Mononuclear cell (primary cell): Measurements from ENCODE around the gene FCRL3. TPM values are rescaled to one million over a fixed set of nuclear protein-coding genes. Genes with fewer than 3 reads are reported as not detected.

Experiments
- H3K27me3 ChIP-seq: 2 replicates; pipeline ENCODE4 v1.6.0; 2011; ENCODE audit warnings: low read length, control low read depth; ENCODE audit not compliant: insufficient read depth
- H3K4me1 ChIP-seq: 2 replicates; pipeline ENCODE4 v1.5.1; 2011; ENCODE audit warnings: mild to moderate bottlenecking, low read length, control low read depth; ENCODE audit not compliant: insufficient read depth
- H3K4me3 ChIP-seq: 2 replicates; pipeline ENCODE4 v1.5.1; 2011; ENCODE audit warnings: mild to moderate bottlenecking, low read length, moderate library complexity
- H3K9me3 ChIP-seq: 2 replicates; pipeline ENCODE4 v1.5.1; 2011; ENCODE audit warnings: low read depth, mild to moderate bottlenecking, control low read depth, low read length
- total RNA-seq: library from RNA; depleted of rRNA; stranded (reverse); fragments of >200 nt; gene quantifications from one replicate; pipeline ENCODE4 v1.2.3, GENCODE V29; 2012

Gene FCRL3
- total RNA-seq, 1 donor, result 8.8 TPM

DNA sequence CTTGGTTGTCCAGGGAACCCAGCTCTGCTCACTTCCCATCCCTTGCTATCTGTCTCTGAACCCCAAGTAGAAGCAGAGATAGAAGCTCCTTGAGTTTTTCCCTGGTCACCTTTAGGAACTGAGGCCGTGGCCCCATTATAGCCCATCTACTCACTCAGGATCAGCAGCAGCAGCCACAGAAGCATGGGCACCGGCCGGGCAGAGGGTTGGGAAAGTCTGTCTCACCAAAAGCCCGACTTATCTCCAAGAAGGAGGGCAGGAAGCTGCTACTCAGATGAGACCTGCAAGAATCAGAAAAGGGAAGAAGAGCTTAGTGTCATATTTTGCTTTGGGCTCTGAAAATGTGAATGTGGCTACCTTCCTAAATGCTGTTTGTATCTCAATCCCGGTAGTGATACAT lies 264 bp downstream of the FCRL3 start:
- Histone ChIP-seq H3K4me3 (peak overlapping the region; percentile 18), H3K4me1 (peaks cover 35% of the 10 kb centered on the region), H3K9me3 (no peaks in the 10 kb centered on the region), H3K27me3 (no peaks in the 10 kb centered on the region)

DNA sequence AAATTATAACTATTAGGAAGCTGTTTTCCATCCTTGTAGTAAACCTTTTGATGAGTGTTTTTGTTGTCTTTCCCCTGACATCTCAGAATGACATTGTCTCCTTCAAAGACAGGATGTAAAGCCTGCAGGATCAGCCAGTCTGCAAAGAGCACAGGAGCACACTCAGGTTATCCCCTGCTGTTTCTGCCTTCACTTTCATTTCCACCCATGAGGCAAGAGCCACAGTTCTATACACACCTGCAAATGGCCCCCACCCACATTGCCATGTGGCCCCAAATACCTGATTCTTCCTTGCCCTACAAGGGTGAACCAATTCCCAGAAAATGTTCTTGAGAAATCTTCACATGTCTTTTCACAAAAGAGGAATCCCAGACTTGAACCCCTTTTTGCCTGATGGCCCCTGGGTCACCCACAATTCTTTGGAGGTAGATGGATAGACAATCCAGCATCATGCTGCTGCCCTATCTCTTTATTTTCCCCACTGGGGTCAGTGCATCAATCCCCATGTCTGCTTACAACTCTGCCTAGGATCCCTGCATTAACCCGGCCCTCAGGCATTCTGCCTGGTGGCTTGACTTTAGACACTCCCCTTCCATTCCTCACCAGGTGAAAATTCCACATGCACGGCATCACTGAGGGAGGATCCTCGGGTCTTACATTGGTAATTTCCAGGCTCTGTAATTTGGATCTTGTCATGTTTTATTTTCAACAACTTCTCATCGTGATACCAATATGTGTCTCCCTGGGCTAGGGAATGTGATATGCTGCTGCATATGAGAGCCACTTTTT lies 2.6 kb downstream of the FCRL3 start:
- Histone ChIP-seq H3K27me3 (no peaks in the 10 kb centered on the region), H3K9me3 (no peaks in the 10 kb centered on the region), H3K4me1 (peaks cover 35% of the 10 kb centered on the region), H3K4me3 (no peak overlapping the region)

DNA sequence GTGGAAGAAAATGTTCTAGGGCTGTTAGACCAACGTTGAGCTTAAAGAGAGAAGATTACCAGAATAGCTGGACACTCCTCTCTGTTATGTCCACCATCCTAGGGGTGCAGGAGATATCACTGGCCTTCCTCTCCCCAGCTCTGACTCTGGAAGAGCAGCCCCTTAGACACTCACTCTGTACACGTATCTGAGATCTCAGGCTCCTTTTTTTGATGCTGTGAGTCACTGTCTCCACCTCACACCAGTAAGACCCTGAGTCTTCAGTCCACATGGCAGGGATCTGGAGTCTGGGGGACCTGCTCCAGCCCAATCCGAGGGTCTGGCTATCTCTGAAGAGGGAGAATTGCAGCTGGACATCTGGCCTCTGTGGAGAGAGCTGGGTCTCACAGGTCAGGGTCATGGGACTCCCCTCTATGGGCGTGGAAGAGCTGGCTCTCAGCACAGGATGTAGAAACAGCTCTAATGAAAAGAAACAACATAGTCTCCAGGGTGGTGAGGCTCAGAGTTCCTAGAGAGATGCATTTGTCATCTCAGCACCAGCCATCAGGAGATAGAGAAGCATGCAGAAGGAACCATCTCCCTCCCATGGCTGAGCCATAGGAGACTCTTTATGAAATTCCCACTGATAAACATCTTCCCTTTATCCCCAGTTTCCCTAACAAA lies 3.5 kb downstream of the FCRL3 start:
- H3K4me3 ChIP-seq, result no peak overlapping the region
- H3K9me3 ChIP-seq, result no peaks in the 10 kb centered on the region
- H3K4me1 ChIP-seq, result peaks cover 34% of the 10 kb centered on the region
- no peaks in the 10 kb centered on the region for H3K27me3 ChIP-seq

DNA sequence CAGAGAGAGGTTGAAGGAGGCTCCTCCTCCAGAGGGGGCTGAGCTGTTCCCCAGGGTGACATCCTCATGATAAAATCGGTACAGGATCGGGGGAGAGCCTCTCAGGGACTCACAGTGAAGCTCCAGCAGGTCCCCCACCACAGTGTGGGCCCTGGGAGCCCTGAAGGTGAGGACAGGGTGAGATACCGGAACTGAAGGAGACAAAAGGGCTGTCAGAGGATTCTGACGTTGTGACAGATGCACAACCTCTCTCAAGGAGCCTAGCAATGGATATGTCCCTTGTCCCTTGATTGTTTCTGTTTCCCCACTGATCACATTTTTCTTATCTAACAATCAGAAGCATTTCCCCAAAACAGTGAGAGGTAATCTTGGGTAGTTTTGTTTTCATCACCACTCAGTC lies 5.2 kb downstream of the FCRL3 start:
- H3K27me3 ChIP-seq, result no peaks in the 10 kb centered on the region
- peaks cover 37% of the 10 kb centered on the region for H3K4me1 ChIP-seq
- no peaks in the 10 kb centered on the region for H3K9me3 ChIP-seq
- no peak overlapping the region for H3K4me3 ChIP-seq

DNA sequence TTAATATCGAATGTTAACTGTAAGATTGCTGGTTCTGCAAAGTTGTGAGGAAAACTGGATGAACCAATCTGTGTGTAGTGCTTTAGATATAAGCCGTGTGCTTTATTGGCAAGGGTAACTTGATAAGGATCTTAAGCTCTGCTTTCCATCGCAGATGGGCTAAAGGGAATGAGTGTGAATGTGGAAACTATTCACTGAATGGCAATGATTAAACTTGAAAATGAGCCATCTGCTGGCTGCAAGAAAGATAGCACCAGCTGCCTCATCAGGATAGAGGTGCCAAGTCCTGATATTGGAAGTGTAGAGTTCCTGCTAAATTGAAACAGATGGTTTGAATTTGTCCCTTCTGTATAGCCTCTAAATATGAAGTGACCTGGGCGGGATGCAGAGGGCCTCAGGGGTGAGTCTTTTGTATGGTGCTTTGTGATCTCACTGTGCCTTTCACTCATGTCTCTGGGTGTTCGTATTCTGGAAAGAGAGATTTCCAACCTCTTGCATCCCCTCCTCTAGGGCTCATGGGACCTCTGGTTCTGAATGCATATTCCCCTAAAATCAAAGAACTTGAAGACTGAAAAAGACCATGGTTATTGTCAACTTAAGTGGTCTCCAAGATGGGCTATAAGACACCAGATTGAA lies 9.2 kb downstream of the FCRL3 start:
- peaks cover 5% of the 10 kb centered on the region for H3K27me3 ChIP-seq
- no peaks in the 10 kb centered on the region for H3K9me3 ChIP-seq
- H3K4me1 ChIP-seq, result peaks cover 16% of the 10 kb centered on the region
- no peak overlapping the region for H3K4me3 ChIP-seq

DNA sequence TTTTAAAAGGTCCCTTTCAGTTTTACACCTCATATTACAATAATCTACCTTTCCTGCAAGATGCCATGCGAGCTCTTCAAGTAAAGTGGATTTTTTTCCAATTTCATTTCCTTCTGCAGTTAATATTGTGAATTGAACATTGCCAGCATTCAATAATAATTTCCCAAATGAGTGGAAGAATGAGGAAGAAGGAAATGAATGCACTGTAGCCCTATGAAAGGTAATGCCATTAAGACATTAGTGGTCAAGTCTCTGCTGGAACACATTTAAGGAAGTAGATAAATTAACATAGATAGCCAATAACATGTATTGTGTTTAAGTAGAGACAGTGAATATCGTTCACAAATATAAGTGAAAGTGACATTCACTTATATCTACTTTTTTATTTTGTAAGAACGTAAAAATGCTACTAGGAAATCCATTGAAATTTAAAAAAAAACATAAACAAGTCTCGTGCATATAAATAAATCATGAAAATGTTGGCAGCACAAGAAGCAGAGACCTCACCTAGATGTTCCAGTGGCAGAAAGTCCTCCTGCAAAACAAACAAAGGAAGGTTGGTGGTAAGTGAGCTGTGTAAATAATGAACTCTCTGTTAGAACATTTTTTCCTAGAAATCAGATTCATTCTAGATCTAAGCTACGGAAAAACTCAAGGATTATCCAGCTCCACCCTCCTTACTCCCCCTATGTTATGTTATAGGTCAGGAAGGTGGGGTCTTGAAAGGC lies 17.7 kb downstream of the FCRL3 start:
- no peak overlapping the region for H3K4me3 ChIP-seq
- peaks cover 14% of the 10 kb centered on the region for H3K27me3 ChIP-seq
- H3K9me3 ChIP-seq, result no peaks in the 10 kb centered on the region
- H3K4me1 ChIP-seq, result no peaks in the 10 kb centered on the region

DNA sequence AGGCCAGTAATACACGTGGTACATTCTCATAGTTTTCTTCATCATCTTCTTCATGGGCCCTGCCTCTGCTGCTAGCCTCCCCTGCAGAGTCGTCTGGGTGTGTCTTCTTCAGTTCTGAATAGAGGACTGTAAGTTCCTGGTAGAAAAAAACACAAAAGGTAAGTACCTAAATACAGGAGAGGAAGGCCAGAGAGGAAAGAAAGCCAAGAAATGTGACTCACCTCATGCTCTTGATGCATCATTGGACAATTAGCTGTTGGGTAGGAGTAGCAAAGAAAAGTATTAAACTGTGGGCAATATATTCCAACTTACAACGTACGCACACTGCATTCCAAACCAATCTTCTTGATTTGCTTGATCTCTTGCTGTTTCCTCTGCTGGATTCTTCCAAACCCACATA lies 21.8 kb downstream of the FCRL3 start:
- Histone ChIP-seq H3K4me3 (no peak overlapping the region), H3K9me3 (no peaks in the 10 kb centered on the region), H3K4me1 (no peaks in the 10 kb centered on the region), H3K27me3 (peaks cover 3% of the 10 kb centered on the region)

DNA sequence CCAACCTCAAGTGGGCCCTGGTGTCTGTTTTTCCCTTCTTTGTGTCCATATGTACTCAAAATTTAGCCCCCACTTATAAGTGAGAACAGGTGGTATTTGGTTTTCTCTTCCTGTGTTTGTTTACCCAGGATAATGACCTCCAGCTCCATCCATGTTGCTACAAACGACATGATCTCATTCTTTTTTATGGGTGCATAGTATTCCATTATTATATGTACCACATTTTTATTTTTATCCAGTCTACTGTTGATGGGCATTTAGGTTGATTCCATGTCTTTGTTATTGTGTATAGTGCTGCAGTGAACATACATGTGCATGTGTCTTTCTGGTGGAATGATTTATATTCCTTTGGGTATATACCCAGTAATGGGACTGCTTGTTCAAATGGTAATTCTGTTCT lies 27.6 kb downstream of the FCRL3 start:
- no peaks in the 10 kb centered on the region for H3K27me3 ChIP-seq
- H3K4me1 ChIP-seq, result no peaks in the 10 kb centered on the region
- no peak overlapping the region for H3K4me3 ChIP-seq

DNA sequence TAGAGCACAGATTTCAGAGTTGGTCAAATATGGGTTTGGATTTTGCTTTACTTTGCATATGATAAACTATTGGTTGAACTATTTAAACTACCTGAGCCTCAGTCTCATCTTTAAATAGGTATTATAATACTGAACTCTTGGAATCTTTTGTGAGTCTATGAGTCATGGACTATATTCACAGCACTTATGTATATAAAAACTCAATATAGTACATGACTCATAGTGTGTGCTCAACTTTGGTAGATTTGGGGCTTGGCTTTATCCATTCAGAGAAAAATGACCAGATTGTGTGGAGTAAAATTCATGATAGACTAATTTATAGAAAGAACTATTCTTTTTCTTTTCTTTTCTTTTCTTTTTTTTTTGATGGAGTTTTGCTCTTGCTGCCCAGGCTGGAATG lies 28.7 kb downstream of the FCRL3 start:
- H3K27me3 ChIP-seq, result no peaks in the 10 kb centered on the region
- H3K9me3 ChIP-seq, result peaks cover 12% of the 10 kb centered on the region
- H3K4me3 ChIP-seq, result no peak overlapping the region
- no peaks in the 10 kb centered on the region for H3K4me1 ChIP-seq

More for the DNA sequence above, 27.6 kb downstream of the FCRL3 start:
- peaks cover 12% of the 10 kb centered on the region for H3K9me3 ChIP-seq

DNA sequence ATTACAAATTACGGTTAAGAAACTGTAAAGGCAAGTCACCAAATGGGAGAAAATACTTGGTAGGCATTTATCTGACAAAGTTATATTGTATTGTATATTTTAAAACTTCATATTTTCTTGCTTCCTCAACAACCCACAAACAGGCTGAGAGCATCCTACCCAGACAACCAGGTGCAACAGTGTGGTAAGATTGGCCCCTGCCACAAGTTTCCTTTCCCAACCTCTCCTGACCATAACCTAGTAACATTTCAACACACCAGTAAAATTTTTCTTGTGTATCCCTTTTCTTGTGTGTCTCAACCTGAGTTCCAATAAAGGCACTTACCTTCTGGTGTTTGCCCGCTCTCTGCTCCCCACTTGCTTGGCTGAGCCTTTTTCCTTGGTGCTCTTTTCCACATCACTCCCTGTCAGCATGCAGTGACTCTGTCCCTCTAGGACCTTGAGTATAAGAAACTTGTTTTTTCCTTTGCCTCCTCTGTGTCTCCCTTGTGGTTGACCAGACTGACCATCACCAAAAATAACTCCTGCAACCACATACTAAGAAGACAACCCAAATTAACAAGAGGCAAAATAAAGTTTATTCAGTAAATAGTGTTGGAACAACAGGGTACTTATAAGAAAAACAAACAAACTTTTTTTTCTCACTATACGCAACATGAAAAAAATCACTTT lies 40.9 kb downstream of the FCRL3 start:
- H3K4me1 ChIP-seq, result peaks cover 4% of the 10 kb centered on the region

DNA sequence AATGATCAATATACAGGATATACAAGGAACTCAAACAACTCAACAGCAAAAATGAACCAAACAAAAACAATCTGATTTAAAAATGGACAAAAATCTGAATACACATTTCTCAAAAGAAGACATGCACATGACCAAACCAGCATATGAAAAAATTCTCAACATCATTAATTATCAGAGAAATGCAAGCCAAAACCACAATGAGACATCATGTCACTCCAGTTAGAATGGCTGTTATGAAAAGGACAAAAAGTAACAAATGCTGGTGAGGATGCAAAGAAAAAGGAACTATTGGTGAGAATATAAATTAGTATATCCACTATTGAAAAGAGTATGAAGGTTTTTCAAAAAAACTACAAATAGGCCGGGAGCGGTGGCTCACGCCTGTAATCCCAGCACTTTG lies 42.0 kb downstream of the FCRL3 start:
- no peak overlapping the region for H3K4me3 ChIP-seq
- peaks cover 5% of the 10 kb centered on the region for H3K27me3 ChIP-seq
- H3K9me3 ChIP-seq, result no peaks in the 10 kb centered on the region
- peaks cover 9% of the 10 kb centered on the region for H3K4me1 ChIP-seq

More for the DNA sequence above, 40.9 kb downstream of the FCRL3 start:
- H3K9me3 ChIP-seq, result no peaks in the 10 kb centered on the region
- peaks cover 5% of the 10 kb centered on the region for H3K27me3 ChIP-seq
- H3K4me3 ChIP-seq, result no peak overlapping the region

DNA sequence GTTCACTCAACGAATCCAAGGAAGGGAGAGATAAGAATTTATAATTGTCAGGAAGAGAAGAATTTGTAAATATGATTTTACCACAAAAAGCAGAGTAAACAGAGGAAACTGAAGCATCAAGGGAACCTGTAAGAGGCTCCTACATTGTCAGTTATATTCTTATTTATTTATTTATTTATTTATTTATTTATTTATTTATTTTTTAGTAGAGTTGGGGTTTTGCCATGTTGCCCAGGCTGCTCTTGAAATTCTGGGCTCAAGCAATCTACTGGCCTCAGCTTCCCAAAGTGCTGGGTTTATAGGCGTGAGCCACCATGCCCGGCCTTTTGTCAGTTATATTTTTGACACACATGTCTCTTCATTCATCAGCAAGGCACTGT lies 47.1 kb downstream of the FCRL3 start:
- no peak overlapping the region for H3K4me3 ChIP-seq
- peaks cover 37% of the 10 kb centered on the region for H3K4me1 ChIP-seq
- H3K27me3 ChIP-seq, result no peaks in the 10 kb centered on the region
- no peaks in the 10 kb centered on the region for H3K9me3 ChIP-seq

DNA sequence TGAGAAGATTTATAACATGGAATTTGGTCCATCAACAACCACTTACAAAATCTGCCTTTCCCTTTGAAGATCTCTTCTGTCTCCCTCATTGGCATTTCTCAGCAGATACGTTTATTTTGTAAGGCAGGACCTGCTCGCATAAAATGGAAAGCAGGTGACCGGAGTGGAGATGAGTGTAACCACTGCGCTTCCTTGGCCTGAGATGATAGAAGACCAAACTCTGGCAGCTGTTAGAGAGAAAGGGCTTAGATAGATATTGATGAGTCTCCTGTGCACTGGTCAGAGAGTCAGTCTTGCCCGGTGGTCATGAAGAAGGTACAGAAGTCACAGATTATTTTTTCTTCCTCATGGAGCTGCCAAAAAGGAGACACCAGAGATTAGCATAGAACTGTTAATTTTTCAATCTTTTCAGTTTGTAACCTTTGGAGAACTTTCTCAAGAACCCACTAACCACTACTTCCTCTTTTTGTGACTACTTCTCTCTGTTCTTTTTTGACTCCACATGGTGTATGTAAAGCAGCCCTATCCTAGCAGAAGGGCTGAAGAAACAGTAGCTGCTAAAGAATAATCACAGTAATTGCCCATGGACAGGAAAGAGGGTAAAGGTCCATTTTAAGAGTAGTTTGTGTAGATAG lies 47.6 kb downstream of the FCRL3 start:
- no peaks in the 10 kb centered on the region for H3K27me3 ChIP-seq
- H3K9me3 ChIP-seq, result no peaks in the 10 kb centered on the region
- no peak overlapping the region for H3K4me3 ChIP-seq
- peaks cover 37% of the 10 kb centered on the region for H3K4me1 ChIP-seq

DNA sequence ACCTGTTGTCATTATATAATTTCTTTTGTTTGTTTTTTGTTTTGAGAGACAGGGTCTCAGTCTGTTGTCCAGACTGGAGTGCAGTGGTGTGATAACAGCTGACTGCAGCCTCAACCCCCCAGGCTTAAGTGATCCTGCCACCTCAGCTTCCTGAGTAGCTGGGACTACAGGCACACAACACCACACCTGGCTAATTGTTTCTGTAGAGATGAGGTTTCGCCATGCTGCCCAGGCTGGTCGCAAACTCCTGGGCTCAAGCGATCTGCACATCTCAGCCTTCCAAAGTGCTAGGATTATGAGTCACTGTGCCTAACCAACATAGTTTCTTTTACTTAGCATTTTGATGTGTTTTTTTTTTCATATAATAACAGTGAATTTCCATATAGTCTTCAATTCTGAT lies 52.3 kb downstream of the FCRL3 start:
- Histone ChIP-seq H3K9me3 (no peaks in the 10 kb centered on the region), H3K4me3 (no peak overlapping the region), H3K27me3 (peaks cover 3% of the 10 kb centered on the region), H3K4me1 (peaks cover 38% of the 10 kb centered on the region)
